Islet of Langerhans (tissue), 1 donor: Measurements from ENCODE around the gene CCSER2.
"Not testable (repeated sequence)": the region's sequence is repeated elsewhere in the genome, so short reads cannot be mapped to it uniquely, and the experiment has no call there.

Source experiments
- FAIRE-seq: peaks from one replicate; lab custom pipeline; 2011; peaks lifted over from hg19 to GRCh38; lab: Jason Lieb, UNC

Gene CCSER2

GRCh38 chr10:84453303-84453702 lies 124.9 kb downstream of the CCSER2 start:
- no peak for FAIRE-seq

- FAIRE-seq, result no peak
These were observed 127.7 kb downstream of the CCSER2 start for GRCh38 chr10:84456126-84456525.

- FAIRE-seq, result no peak
These were observed 132.1 kb downstream of the CCSER2 start for GRCh38 chr10:84460520-84460919.

GRCh38 chr10:84469470-84469869 lies 141.1 kb downstream of the CCSER2 start:
- no peak for FAIRE-seq

- peak; percentile 9 for FAIRE-seq
These were observed 144.7 kb downstream of the CCSER2 start for GRCh38 chr10:84473136-84473535.

- no peak for FAIRE-seq
These were observed 149.2 kb downstream of the CCSER2 start for GRCh38 chr10:84477398-84478128.

GRCh38 chr10:84478151-84478550 lies 149.8 kb downstream of the CCSER2 start:
- peak; percentile 85 for FAIRE-seq

- no peak for FAIRE-seq
These were observed 150.3 kb downstream of the CCSER2 start for GRCh38 chr10:84478679-84479078.

- no peak for FAIRE-seq
These were observed 156.2 kb downstream of the CCSER2 start for GRCh38 chr10:84484541-84484940.

GRCh38 chr10:84493361-84493760 lies 165.0 kb downstream of the CCSER2 start:
- no peak for FAIRE-seq

GRCh38 chr10:84493951-84494848 lies 165.8 kb downstream of the CCSER2 start:
- FAIRE-seq, result no peak

- no peak for FAIRE-seq
These were observed 166.4 kb downstream of the CCSER2 start for GRCh38 chr10:84494849-84495180.

GRCh38 chr10:84497978-84498377 lies 169.6 kb downstream of the CCSER2 start:
- no peak for FAIRE-seq

GRCh38 chr10:84499039-84499438 lies 170.7 kb downstream of the CCSER2 start:
- not testable (repeated sequence) for FAIRE-seq

- FAIRE-seq, result no peak
These were observed 171.5 kb downstream of the CCSER2 start for GRCh38 chr10:84499846-84500245.

GRCh38 chr10:84510121-84510520 lies 181.7 kb downstream of the CCSER2 start:
- FAIRE-seq, result no peak

- peak; percentile 64 for FAIRE-seq
These were observed 182.7 kb downstream of the CCSER2 start for GRCh38 chr10:84511106-84511505.

- FAIRE-seq, result no peak
These were observed 183.4 kb downstream of the CCSER2 start for GRCh38 chr10:84511709-84512285.

- FAIRE-seq, result no peak
These were observed 189.2 kb downstream of the CCSER2 start for GRCh38 chr10:84517554-84517953.

- FAIRE-seq, result no peak
These were observed 190.8 kb downstream of the CCSER2 start for GRCh38 chr10:84519235-84519634.

GRCh38 chr10:84521013-84521412 lies 192.6 kb downstream of the CCSER2 start:
- no peak for FAIRE-seq

- no peak for FAIRE-seq
These were observed 193.1 kb downstream of the CCSER2 start for GRCh38 chr10:84521468-84521867.
